ENCODE data around the gene TBC1D14. TPM values are rescaled to one million over a fixed set of nuclear protein-coding genes. Genes with fewer than 3 reads are reported as not detected.

TBC1D14 gene
- total and polyA plus RNA-seq, 10 of the 15 experiments (the other 5 are each of a cell fraction or from before 2014, with no cell fraction given): 0.87 to 39.3 (median 30.1) TPM

GRCh38 chr4:6986072-6986780 is 76.6 kb downstream of the TBC1D14 start:
- TSS peak; percentile 97 for BruUV-seq (replicated peaks)
- 9% methylated on average over 28 of the region's 28 CpGs for WGBS (ENCODE audit: insufficient coverage, insufficient replicate concordance, low lambda C conversion rate, missing lambda C conversion rate)
- CTCF ChIA-PET: interaction anchor here (0.9 to 3.3 kb wide), 8 partner anchors 12 to 82 kb away, joined by 3 to 24 read pairs (median 10); partner anchors contain the start of genes GRPEL1, TADA2B and TBC1D14
- Histone ChIP-seq H3K4me1 (ENCODE audit: control insufficient read depth, insufficient read depth, low read length) (peaks cover 12% of the 10 kb centered on the region), H3K9ac (ENCODE audit: control insufficient read depth, insufficient read depth, low read length) (peak overlapping the region; percentile 87), H3K79me2 (ENCODE audit: control insufficient read depth, insufficient read depth, low read length) (peaks cover 30% of the 10 kb centered on the region), H3K27me3 (replicated peaks in 1 of 2; ENCODE audit: control insufficient read depth in 2 of 2, insufficient read depth in 2 of 2, low read length in 1 of 2) (no peaks in the 10 kb centered on the region), H4K20me1 (ENCODE audit: control insufficient read depth, insufficient read depth) (no peaks in the 10 kb centered on the region), H3K4me2 (ENCODE audit: control insufficient read depth, insufficient read depth) (peak overlapping the region; percentile 81), H3K27ac (ENCODE audit: control insufficient read depth, insufficient read depth) (peak overlapping the region; percentile 83), H3K36me3 (ENCODE audit: control insufficient read depth in 2 of 2, insufficient read depth in 2 of 2, low read length in 1 of 2) (no peaks in the 10 kb centered on the region), H3K4me3 (peak overlapping the region; percentile 79), H2AFZ (ENCODE audit: control insufficient read depth, low read depth, low read length) (peak overlapping the region; percentile 69), H3K9me3 (replicated peaks; ENCODE audit: control insufficient read depth, insufficient read depth, low read length) (no peaks in the 10 kb centered on the region)
- intact Hi-C loops (cut with micrococcal nuclease; ENCODE audit: unreplicated experiment): loop anchor here (2.0 to 10.0 kb wide), 5 partner anchors 57 to 269 kb away; partner anchors contain the start of genes BLOC1S4, KIAA0232, TADA2B and TBC1D14
- in situ Hi-C loops (cut with MboI): no loop called here
- POLR2A ChIA-PET: interaction anchor here (0.7 to 2.5 kb wide), 6 partner anchors 12 to 81 kb away, joined by 3 to 13 read pairs (median 4); partner anchors contain the start of genes GRPEL1, TADA2B and TBC1D14
- no peak for DNase-seq (ENCODE audit: low read depth, low spot score)
- peak; percentile 39; the same call in 2 of the 3 replicates for ATAC-seq
- no peak for FAIRE-seq
- SMC1A ChIA-PET (ENCODE audit: uncharacterized antibody, unreplicated experiment): interaction anchor here (0.7 to 2.9 kb wide), 10 partner anchors 13 to 208 kb away, joined by 3 to 14 read pairs (median 4); partner anchors contain the start of genes GRPEL1, TADA2B and TBC1D14
- RAD21 ChIA-PET (ENCODE audit: unreplicated experiment): interaction anchor here (0.7 to 2.9 kb wide), 15 partner anchors 16 to 265 kb away, joined by 3 to 13 read pairs (median 5); partner anchors contain the start of genes GRPEL1 and TBC1D14
- TF ChIP-seq POU2F2 (IDR thresholded peaks at IDR 0.05; ENCODE audit: borderline replicate concordance, low read depth, low read length) (no peak), IRF5 (IDR thresholded peaks at IDR 0.05; ENCODE audit: borderline replicate concordance) (no peak), HSF1 (IDR thresholded peaks at IDR 0.05; ENCODE audit: low read depth, low read length) (no peak), YY1 (IDR thresholded peaks at IDR 0.05; ENCODE audit: low read depth, low read length) (0 out of 2 replicates have a peak, but pooled peaks have one; percentile 5), CBX5 (IDR thresholded peaks at IDR 0.05; ENCODE audit: low read depth) (0 out of 2 replicates have a peak, but pooled peaks have one; percentile 10), ZSCAN29 (IDR thresholded peaks at IDR 0.05) (no peak), E2F4 (IDR thresholded peaks at IDR 0.05; ENCODE audit: low read depth, low read length) (no peak), IRF4 (IDR thresholded peaks at IDR 0.05; ENCODE audit: low read depth, low read length) (no peak), NRF1 (conservative IDR thresholded peaks at IDR 0.05; ENCODE audit: low read depth, low read length) (no peak), FOXM1 (IDR thresholded peaks at IDR 0.05; ENCODE audit: low read depth, low read length) (peak; percentile 30; the same call in 1 of the 2 replicates), IKZF1 (conservative IDR thresholded peaks at IDR 0.05) (0 out of 2 replicates have a peak, but pooled peaks have one; percentile 12), ZBTB33 (IDR thresholded peaks at IDR 0.05) (no peak), MEF2B (IDR thresholded peaks at IDR 0.05; ENCODE audit: partially characterized antibody, poor library complexity, severe bottlenecking) (peak; percentile 69), MYC (IDR thresholded peaks at IDR 0.05; ENCODE audit: insufficient read depth, insufficient read length, insufficient replicate concordance, low read length, severe bottlenecking) (no peak)
